H1 (cell line): Measurements from ENCODE around the gene DRC3. TPM values are rescaled to one million over a fixed set of nuclear protein-coding genes. Genes with fewer than 3 reads are reported as not detected.

ENCODE experiments used
- CTCF ChIA-PET: fragments of 300-600 bp; sonication (Branson Sonifier 250); formaldehyde crosslinking; loops from one replicate; lab custom pipeline; 2021; ENCODE audit not compliant: partially characterized antibody; lab: Charles Lee
- POLR2A ChIA-PET: fragments of 300-600 bp; sonication (Branson Sonifier 250); formaldehyde crosslinking; loops from one replicate; lab custom pipeline; 2021; ENCODE audit warnings: inconsistent platforms; ENCODE audit not compliant: partially characterized antibody; lab: Charles Lee
- DNase-seq, 2 experiments: peaks; one replicate each; pipeline versions ENCODE4 v3.0.0 to v3.0.0-alpha.2; 2010 to 2022; ENCODE audit warnings: low spot score in 2 of 2, low read depth in 1 of 2, mixed read lengths in 1 of 2
- FAIRE-seq: peaks from 2 replicates; lab custom pipeline; 2011; peaks lifted over from hg19 to GRCh38; lab: Jason Lieb, UNC
- H2AFZ ChIP-seq: 2 replicates; pipeline ENCODE4 v1.8.1; 2012; ENCODE audit warnings: low read length, inconsistent platforms
- H2AK5ac ChIP-seq: 2 replicates; pipeline ENCODE4 v1.6.1; 2013; ENCODE audit warnings: low read depth, low read length
- H2BK120ac ChIP-seq: replicated peaks from 2 replicates; pipeline ENCODE3; 2013; ENCODE audit warnings: low read depth, low read length, inconsistent platforms
- H2BK12ac ChIP-seq: 2 replicates; pipeline ENCODE4 v1.6.1; 2013; ENCODE audit warnings: low read depth, low read length
- H2BK15ac ChIP-seq: 2 replicates; pipeline ENCODE4 v1.6.1; 2013; ENCODE audit warnings: low read length
- H2BK20ac ChIP-seq: 2 replicates; pipeline ENCODE4 v1.6.1; 2013; ENCODE audit warnings: low read length
- H2BK5ac ChIP-seq: 2 replicates; pipeline ENCODE4 v1.6.1; 2013; ENCODE audit warnings: low read depth, low read length
- H3K14ac ChIP-seq: 2 replicates; pipeline ENCODE4 v1.6.1; 2013; ENCODE audit warnings: inconsistent platforms; ENCODE audit not compliant: insufficient read length
- H3K18ac ChIP-seq: 2 replicates; pipeline ENCODE4 v1.6.1; 2013; ENCODE audit warnings: low read length; ENCODE audit errors: extremely low read depth
- H3K23ac ChIP-seq: 2 replicates; pipeline ENCODE4 v1.6.1; 2013; ENCODE audit warnings: inconsistent platforms; ENCODE audit not compliant: insufficient read length
- H3K23me2 ChIP-seq: 2 replicates; pipeline ENCODE4 v1.6.1; 2013; ENCODE audit warnings: low read depth, low read length
- H3K27ac ChIP-seq: 2 replicates; pipeline ENCODE4 v1.6.1; 2011; ENCODE audit warnings: low read depth, low read length, inconsistent platforms
- H3K27me3 ChIP-seq, 4 experiments: replicated peaks in 1 of 4; 1 replicate in 1 of 4; 2 replicates in 3 of 4; pipeline versions ENCODE4 v1.6.1 to v1.8.1; 2011 to 2013; ENCODE audit warnings: low read length in 3 of 4, mild to moderate bottlenecking in 3 of 4, inconsistent platforms in 2 of 4, mixed read lengths in 2 of 4, moderate library complexity in 1 of 4; ENCODE audit not compliant: control insufficient read depth in 3 of 4, insufficient read depth in 3 of 4; ENCODE audit errors: extremely low read depth in 1 of 4
- H3K36me3 ChIP-seq, 4 experiments: 2 replicates each; pipeline versions ENCODE4 v1.6.1 to v1.8.1; 2011 to 2013; ENCODE audit warnings: mild to moderate bottlenecking in 4 of 4, low read length in 3 of 4, moderate library complexity in 2 of 4, control low read depth in 1 of 4, inconsistent platforms in 1 of 4; ENCODE audit not compliant: insufficient read depth in 4 of 4, control insufficient read depth in 2 of 4
- H3K4ac ChIP-seq: replicated peaks from 2 replicates; pipeline ENCODE3; 2013; ENCODE audit warnings: low read length, low read depth, mixed read lengths, inconsistent platforms; ENCODE audit not compliant: insufficient read length
- H3K4me1 ChIP-seq, 4 experiments: replicated peaks in 1 of 4; 1 replicate in 1 of 4; 2 replicates in 3 of 4; pipeline versions ENCODE4 v1.6.1 to v1.8.1; 2011 to 2013; ENCODE audit warnings: low read length in 3 of 4, inconsistent platforms in 2 of 4, mixed read lengths in 1 of 4; ENCODE audit not compliant: insufficient read depth in 4 of 4, control insufficient read depth in 3 of 4
- H3K4me2 ChIP-seq, 2 experiments: 2 replicates each; pipeline versions ENCODE4 v1.6.1 to v1.8.1; 2011 to 2013; ENCODE audit warnings: low read depth in 2 of 2, low read length in 2 of 2, control low read depth in 1 of 2, inconsistent platforms in 1 of 2, mild to moderate bottlenecking in 1 of 2; ENCODE audit not compliant: insufficient read depth in 1 of 2
- H3K4me3 ChIP-seq, 4 experiments: fragments of 200-600, 300-600 bp in 1 of 4; sonication (generic), shearing (Covaris generic), sonication (Bioruptor Twin) in 1 of 4; 2 replicates each; pipeline versions ENCODE4 v1.5.1 to v1.8.1; 2011 to 2016; ENCODE audit warnings: low read length in 4 of 4, low read depth in 3 of 4, control low read depth in 2 of 4, inconsistent platforms in 2 of 4, mild to moderate bottlenecking in 2 of 4, mixed read lengths in 1 of 4, moderate library complexity in 1 of 4; ENCODE audit not compliant: insufficient read depth in 2 of 4; ENCODE audit errors: extremely low read depth in 1 of 4
- H3K56ac ChIP-seq: replicated peaks from 2 replicates; pipeline ENCODE3; 2013; ENCODE audit warnings: low read depth, mild to moderate bottlenecking, mixed read lengths, low read length, inconsistent platforms; ENCODE audit not compliant: insufficient read length
- H3K79me1 ChIP-seq: 2 replicates; pipeline ENCODE4 v1.6.1; 2013; ENCODE audit warnings: low read depth, low read length, control low read depth
- H3K79me2 ChIP-seq, 2 experiments: 2 replicates each; pipeline versions ENCODE4 v1.6.1 to v1.8.1; 2012 to 2013; ENCODE audit warnings: low read length in 2 of 2, mild to moderate bottlenecking in 2 of 2, inconsistent platforms in 1 of 2; ENCODE audit not compliant: insufficient read depth in 2 of 2, control insufficient read depth in 1 of 2
- H3K9ac ChIP-seq, 4 experiments: replicated peaks in 1 of 4; 1 replicate in 1 of 4; 2 replicates in 3 of 4; pipeline versions ENCODE4 v1.6.1 to v1.8.1; 2011 to 2013; ENCODE audit warnings: low read depth in 3 of 4, low read length in 3 of 4, control low read depth in 2 of 4, mild to moderate bottlenecking in 2 of 4, moderate library complexity in 2 of 4, inconsistent platforms in 1 of 4; ENCODE audit errors: extremely low read depth in 1 of 4
- H3K9me3 ChIP-seq, 2 experiments: 2 replicates each; pipeline versions ENCODE4 v1.6.1 to v1.8.1; 2012 to 2013; ENCODE audit warnings: mild to moderate bottlenecking in 2 of 2, moderate library complexity in 2 of 2, control low read depth in 1 of 2, inconsistent platforms in 1 of 2, low read depth in 1 of 2, low read length in 1 of 2, mixed read lengths in 1 of 2; ENCODE audit not compliant: insufficient read depth in 2 of 2
- H4K20me1 ChIP-seq, 2 experiments: replicated peaks in 1 of 2; 2 replicates each; pipeline versions ENCODE3 to v1.8.1; 2011 to 2013; ENCODE audit warnings: inconsistent platforms in 2 of 2, low read length in 2 of 2, mild to moderate bottlenecking in 1 of 2; ENCODE audit not compliant: insufficient read depth in 2 of 2, control insufficient read depth in 1 of 2
- H4K5ac ChIP-seq: 2 replicates; pipeline ENCODE4 v1.6.1; 2013; ENCODE audit warnings: low read length, low read depth, mixed read lengths, inconsistent platforms; ENCODE audit not compliant: insufficient read length
- H4K8ac ChIP-seq: 2 replicates; pipeline ENCODE4 v1.8.0; 2013; ENCODE audit warnings: mild to moderate bottlenecking, moderate library complexity, low read length, inconsistent platforms; ENCODE audit not compliant: insufficient read depth; ENCODE audit errors: extremely low read depth
- H4K91ac ChIP-seq: replicated peaks from 2 replicates; pipeline ENCODE3; 2013; ENCODE audit warnings: low read length, mixed read lengths, inconsistent platforms; ENCODE audit not compliant: insufficient read length
- EGR1 ChIP-seq: IDR thresholded peaks from 2 replicates; pipeline ENCODE4 v1.6.1; 2011; ENCODE audit warnings: low read depth, low read length, borderline replicate concordance
- GABPA ChIP-seq: IDR thresholded peaks from 2 replicates; pipeline ENCODE4 v1.6.1; 2011; ENCODE audit warnings: mild to moderate bottlenecking, low read length, moderate library complexity, borderline replicate concordance; ENCODE audit not compliant: insufficient read depth
- POU5F1 ChIP-seq: IDR thresholded peaks from 2 replicates; pipeline ENCODE4 v1.6.1; 2011; ENCODE audit warnings: low read depth, mild to moderate bottlenecking, low read length, moderate library complexity
- WGBS, 2 experiments: shearing (Covaris generic) in 1 of 2; methylation state at CpG; one replicate each; pipeline versions ENCODE4 v1.1.6 to v1.1.7; 2013 to 2015; ENCODE audit warnings: low lambda C conversion rate in 2 of 2, mixed read lengths in 2 of 2, inconsistent platforms in 1 of 2, low coverage in 1 of 2, missing lambda C conversion rate in 1 of 2; ENCODE audit not compliant: insufficient replicate concordance in 2 of 2, insufficient coverage in 1 of 2, insufficient read length in 1 of 2; ENCODE audit errors: extremely low coverage in 1 of 2, missing lambda C conversion rate in 1 of 2; 5-methylcytosine and 5-hydroxymethylcytosine counted together
- polyA plus RNA-seq, 7 experiments: library from polyadenylated mRNA; depleted of rRNA in 3 of 7; stranded (reverse) in 5 of 7; unstranded in 2 of 7; fragments of >200 nt in 5 of 7; fragments of 200-250 nt in 2 of 7; gene quantifications; 1 replicate in 5 of 7; 2 replicates in 1 of 7; 4 replicates in 1 of 7; pipeline versions ENCODE4 v1.2.1 to v1.2.3, GENCODE V29; 2011 to 2013; ENCODE audit warnings: missing spikeins in 2 of 7, mixed read lengths in 2 of 7
- total RNA-seq: library from RNA; stranded (reverse); fragmentation: NEBNext Ultra II Directional; extraction: Animal tissue kit (Norgen Biotek cat#: 25700); gene quantifications from 2 replicates; pipeline ENCODE4 v1.2.1, GENCODE V29; 2021

The DRC3 gene
- total and polyA plus RNA-seq, 2 of the 8 experiments (the other 6 are each of a cell fraction or from before 2014, with no cell fraction given): 0.59 TPM; not detected in 1

GRCh38 chr17:18016426-18016825 is 43.8 kb downstream of the DRC3 start:
- H2BK120ac ChIP-seq: no peak overlapping the region
- H3K4me2 ChIP-seq: no peak overlapping the region
- no peaks in the 10 kb centered on the region; a peak in 1 of 8 replicates for H3K36me3 ChIP-seq
- H3K23me2 ChIP-seq: no peaks in the 10 kb centered on the region
- H3K56ac ChIP-seq: no peak overlapping the region
- H3K4ac ChIP-seq: no peak overlapping the region
- no peak overlapping the region for H4K5ac ChIP-seq
- no peak for DNase-seq
- no peak overlapping the region for H2BK5ac ChIP-seq
- H4K20me1 ChIP-seq: peaks cover 0 to 2% of the 10 kb centered on the region in 2 experiments
- H3K14ac ChIP-seq: no peak overlapping the region
- H2BK12ac ChIP-seq: no peak overlapping the region
- no peaks in the 10 kb centered on the region for H3K27me3 ChIP-seq
- no peaks in the 10 kb centered on the region for H3K79me2 ChIP-seq
- no peak overlapping the region for H2BK20ac ChIP-seq
- no peak overlapping the region for H4K8ac ChIP-seq
- no peak for FAIRE-seq
- H3K79me1 ChIP-seq: 0 out of 2 replicates have a peak, but pooled peaks cover 2% of the 10 kb centered on the region
- no peak overlapping the region for H4K91ac ChIP-seq
- no peaks in the 10 kb centered on the region for H3K4me1 ChIP-seq
- H3K18ac ChIP-seq: no peak overlapping the region
- no peak overlapping the region for H3K9ac ChIP-seq
- H3K27ac ChIP-seq: no peak overlapping the region
- no peak overlapping the region for H2AK5ac ChIP-seq
- ChIA-PET CTCF (interaction anchor here (0.7 to 1.2 kb wide), 3 partner anchors 12 to 125 kb away, joined by 3 read pairs; no protein-coding TSS in a partner anchor), POLR2A (interaction anchor here (0.7 to 3.6 kb wide), 3 partner anchors 9 to 25 kb away, joined by 3 to 16 read pairs (median 5); no protein-coding TSS in a partner anchor)
- H3K4me3 ChIP-seq: no peak overlapping the region
- H3K9me3 ChIP-seq: no peaks in the 10 kb centered on the region
- TF ChIP-seq GABPA: no peak
- no peak for TF ChIP-seq EGR1
- TF ChIP-seq POU5F1: no peak
- WGBS, 2 experiments: 96% methylated on average over 12 of the region's 12 CpGs; no CpG with 5 or more reads in 1 of the 2 experiments
- H2AFZ ChIP-seq: no peak overlapping the region
- H2BK15ac ChIP-seq: no peak overlapping the region
- no peak overlapping the region for H3K23ac ChIP-seq
